HepG2 (cell line): ENCODE data around the gene ARL8A. TPM values are rescaled to one million over a fixed set of nuclear protein-coding genes. Genes with fewer than 3 reads are reported as not detected.

ENCODE experiments used
- ATAC-seq: fragments of 200-7000 bp; cut with Tn5 transposase; 3 replicates; pipeline ENCODE4 v1.9.1; 2020; ENCODE audit warnings: mild to moderate bottlenecking, moderate library complexity
- BruUV-seq: library from RNA; stranded (reverse); fragments of 400-500 nt; replicated peaks from 2 replicates; lab custom pipeline; 2021; lab: Mats Ljungman, UMichigan
- CTCF ChIA-PET: fragments of 300-600 bp; formaldehyde crosslinking; extraction: SDS; loops from one replicate; lab custom pipeline; 2021; ENCODE audit warnings: low total read pairs, inconsistent platforms, low intra/inter-chr PET ratio; lab: Yijun Ruan, JAX
- POLR2A ChIA-PET: fragments of 350-600 bp; sonication (Branson Sonifier 250); formaldehyde crosslinking; loops from one replicate; lab custom pipeline; 2020; ENCODE audit warnings: antibody characterized with exemption, inconsistent platforms; lab: Yijun Ruan, JAX
- DNase-seq: peaks from one replicate; pipeline ENCODE4 v3.0.0-alpha.2; 2015; ENCODE audit warnings: low spot score
- FAIRE-seq: peaks from 3 replicates; lab custom pipeline; 2011; peaks lifted over from hg19 to GRCh38; lab: Jason Lieb, UNC
- H2AFZ ChIP-seq: one replicate; pipeline ENCODE4 v1.6.1; 2011; ENCODE audit warnings: low read length, inconsistent platforms
- H3K27ac ChIP-seq: fragments of 300-600 bp; 3 replicates; pipeline ENCODE4 v1.8.0; 2011; ENCODE audit warnings: mixed run types, mild to moderate bottlenecking, mixed read lengths, low read length, inconsistent platforms; ENCODE audit not compliant: insufficient read depth; ENCODE audit errors: extremely low read length
- H3K27me3 ChIP-seq, 2 experiments: fragments of 200-600 bp in 1 of 2; 2 replicates in 1 of 2; 3 replicates in 1 of 2; pipeline versions ENCODE4 v1.6.0 to v1.8.0; 2011; ENCODE audit warnings: low read length in 2 of 2, mild to moderate bottlenecking in 2 of 2, moderate library complexity in 2 of 2, inconsistent platforms in 1 of 2; ENCODE audit not compliant: insufficient read depth in 2 of 2, control insufficient read depth in 1 of 2
- H3K36me3 ChIP-seq, 2 experiments: fragments of 200-600 bp in 1 of 2; replicated peaks in 1 of 2; 2 replicates in 1 of 2; 3 replicates in 1 of 2; pipeline versions ENCODE4 v1.5.1 to v1.8.0; 2011; ENCODE audit warnings: low read length in 2 of 2, inconsistent platforms in 1 of 2; ENCODE audit not compliant: insufficient read depth in 2 of 2, control insufficient read depth in 1 of 2
- H3K4me1 ChIP-seq: 2 replicates; pipeline ENCODE4 v1.5.1; 2012; ENCODE audit warnings: low read length, inconsistent platforms; ENCODE audit not compliant: insufficient read depth
- H3K4me2 ChIP-seq: 2 replicates; pipeline ENCODE4 v1.6.0; 2011; ENCODE audit warnings: low read depth, low read length, inconsistent platforms
- H3K4me3 ChIP-seq, 3 experiments: fragments of 200-600 bp in 1 of 3; sonication (generic), shearing (Covaris generic) in 1 of 3; replicated peaks in 1 of 3; 2 replicates each; pipeline ENCODE4 v1.5.1; 2011 to 2016; ENCODE audit warnings: low read length in 3 of 3, inconsistent platforms in 2 of 3, low read depth in 2 of 3, mild to moderate bottlenecking in 2 of 3, control low read depth in 1 of 3, mixed read lengths in 1 of 3; ENCODE audit not compliant: insufficient read depth in 1 of 3
- H3K79me2 ChIP-seq: one replicate; pipeline ENCODE4 v1.6.1; 2011; ENCODE audit warnings: low read length, inconsistent platforms; ENCODE audit not compliant: insufficient read depth
- H3K9ac ChIP-seq: 2 replicates; pipeline ENCODE4 v1.6.0; 2011; ENCODE audit warnings: mild to moderate bottlenecking, low read depth, low read length, inconsistent platforms; ENCODE audit not compliant: insufficient read depth
- H3K9me3 ChIP-seq: 2 replicates; pipeline ENCODE4 v1.5.1; 2012; ENCODE audit warnings: mild to moderate bottlenecking, low read length
- H4K20me1 ChIP-seq: 2 replicates; pipeline ENCODE4 v1.6.0; 2011; ENCODE audit warnings: inconsistent platforms, mild to moderate bottlenecking, low read length, moderate library complexity; ENCODE audit not compliant: insufficient read depth
- ADNP ChIP-seq: sonication (generic); formaldehyde crosslinking; IDR thresholded peaks from 2 replicates; pipeline ENCODE4 v1.4.0; 2020; ENCODE audit warnings: missing genetic modification reagents
- AFF4 ChIP-seq: sonication (generic); formaldehyde crosslinking; IDR thresholded peaks from 2 replicates; pipeline ENCODE4 v1.4.0; 2020; ENCODE audit warnings: missing genetic modification reagents
- ATM ChIP-seq: fragments of 450-650 bp; IDR thresholded peaks from 2 replicates; pipeline ENCODE4 v1.7.1; 2017; ENCODE audit warnings: mild to moderate bottlenecking, borderline replicate concordance
- EP300 ChIP-seq, 3 experiments: sonication (generic) in 1 of 3; formaldehyde crosslinking in 1 of 3; IDR thresholded peaks; 2 replicates each; pipeline versions ENCODE4 v1.5.1 to v1.6.1; 2011 to 2020; ENCODE audit warnings: low read depth in 2 of 3, low read length in 2 of 3, borderline replicate concordance in 1 of 3, improper control_type of control experiment in 1 of 3, mild to moderate bottlenecking in 1 of 3, missing genetic modification reagents in 1 of 3, moderate library complexity in 1 of 3
- GATAD2A ChIP-seq: IDR thresholded peaks from 2 replicates; pipeline ENCODE4 v1.6.1; 2016
- MTF2 ChIP-seq: sonication (generic); formaldehyde crosslinking; IDR thresholded peaks from 2 replicates; pipeline ENCODE4 v1.5.0; 2020; ENCODE audit warnings: missing genetic modification reagents, borderline replicate concordance
- PAF1 ChIP-seq: IDR thresholded peaks from 2 replicates; pipeline ENCODE4 v1.6.1; 2016; ENCODE audit warnings: missing genetic modification reagents, missing compliant biosample characterization
- SRSF9 ChIP-seq: fragments of 200-400 bp; formaldehyde crosslinking; IDR thresholded peaks from 2 replicates; pipeline ENCODE4 v1.6.1; 2018; ENCODE audit warnings: borderline replicate concordance, mild to moderate bottlenecking, low read depth, low read length; ENCODE audit not compliant: insufficient read depth, poor library complexity, severe bottlenecking
- ZFP36L1 ChIP-seq: sonication (generic); formaldehyde crosslinking; IDR thresholded peaks from 2 replicates; pipeline ENCODE4 v1.8.0; 2022; ENCODE audit warnings: mild to moderate bottlenecking, missing genetic modification reagents, moderate library complexity
- ZFY ChIP-seq: sonication (generic); formaldehyde crosslinking; IDR thresholded peaks from 2 replicates; pipeline ENCODE4 v1.4.0; 2020; ENCODE audit warnings: missing genetic modification reagents
- ZNF570 ChIP-seq: sonication (generic); formaldehyde crosslinking; IDR thresholded peaks from 2 replicates; pipeline ENCODE4 v1.4.0; 2020; ENCODE audit warnings: mild to moderate bottlenecking, missing genetic modification reagents, borderline replicate concordance
- ZNF75D ChIP-seq: sonication (generic); formaldehyde crosslinking; IDR thresholded peaks from 2 replicates; pipeline ENCODE4 v1.8.1; 2023; ENCODE audit warnings: missing genetic modification reagents, mild to moderate bottlenecking, borderline replicate concordance
- ZNF878 ChIP-seq: sonication (generic); formaldehyde crosslinking; IDR thresholded peaks from 2 replicates; pipeline ENCODE4 v1.8.1; 2023; ENCODE audit warnings: mild to moderate bottlenecking, missing genetic modification reagents, moderate library complexity
- WGBS: methylation state at CpG from one replicate; pipeline ENCODE4 v1.1.6; 2017; ENCODE audit warnings: low lambda C conversion rate; 5-methylcytosine and 5-hydroxymethylcytosine counted together
- in situ Hi-C: cut with HindIII; loops from 2 replicates; pipeline ENCODE4 v1.10.0; 2017; ENCODE audit warnings: low pct_unique_long_range_greater_than_20kb; ENCODE audit not compliant: extremely low pct_ligation_motif_present
- intact Hi-C: fragments of 100-400 bp; cut with micrococcal nuclease; formaldehyde crosslinking; loops from one replicate; pipeline ENCODE4 v1.10.0; 2022; ENCODE audit not compliant: unreplicated experiment
- polyA plus RNA-seq, 8 experiments: library from polyadenylated mRNA; depleted of rRNA in 3 of 8; stranded (reverse) in 7 of 8; unstranded in 1 of 8; fragments of >200 nt; fragmentation: Illumina TruSeq in 4 of 8; extraction: Trizol in 4 of 8; gene quantifications; 2 replicates each; pipeline versions ENCODE4 v1.2.1 to v1.2.3, GENCODE V29; 2011 to 2016; ENCODE audit warnings: low read depth in 4 of 8, missing spikeins in 1 of 8, mixed read lengths in 1 of 8; ENCODE audit not compliant: insufficient read depth in 1 of 8
- total RNA-seq, 5 experiments: library from RNA; depleted of rRNA; stranded (reverse); fragments of >200 nt; fragmentation: Illumina TruSeq; extraction: Trizol; gene quantifications; 2 replicates each; pipeline ENCODE4 v1.2.3, GENCODE V29; 2016; ENCODE audit warnings: low read depth in 1 of 5

ARL8A gene
- total and polyA plus RNA-seq, 2 of the 13 experiments (the other 11 are each of a cell fraction or from before 2014, with no cell fraction given), result 2.7 to 23.4 TPM

GRCh38 chr1:202156590-202156989, 12.1 kb upstream of the ARL8A start:
- H3K79me2 ChIP-seq, result no peaks in the 10 kb centered on the region
- peaks cover 7 to 46% of the 10 kb centered on the region in 2 experiments; a peak in 4 of 5 replicates for H3K27me3 ChIP-seq
- BruUV-seq, result no TSS peak
- in situ Hi-C loops, result no loop called here
- peaks cover 17% of the 10 kb centered on the region for H3K4me1 ChIP-seq
- intact Hi-C loops, result no loop called here
- CTCF ChIA-PET, result no interaction called here
- H4K20me1 ChIP-seq, result no peaks in the 10 kb centered on the region
- no peak for FAIRE-seq
- H3K9me3 ChIP-seq, result no peaks in the 10 kb centered on the region
- no peak overlapping the region for H3K4me3 ChIP-seq
- no peak for DNase-seq
- WGBS, result 33% methylated on average over 6 of the region's 8 CpGs
- TF ChIP-seq MTF2 (CRISPR knock-in tag), result no peak
- TF ChIP-seq EP300 (IDR thresholded peaks at IDR 0.05; ENCODE audit: low read depth in 2 of 2, low read length in 2 of 2), result no peak
- no peak for TF ChIP-seq EP300 (CRISPR knock-in tag; IDR thresholded peaks at IDR 0.05; ENCODE audit: borderline replicate concordance)
- TF ChIP-seq ADNP (CRISPR knock-in tag), result no peak
- TF ChIP-seq AFF4, result no peak
- no peak for TF ChIP-seq ATM
- TF ChIP-seq ZFY (CRISPR knock-in tag), result no peak
- TF ChIP-seq ZNF570 (CRISPR knock-in tag), result no peak
- no peak for TF ChIP-seq GATAD2A (CRISPR knock-in tag)
- TF ChIP-seq ZFP36L1 (CRISPR knock-in tag), result no peak
- TF ChIP-seq PAF1 (CRISPR knock-in tag), result no peak
- no peak for TF ChIP-seq SRSF9
- TF ChIP-seq ZNF75D, result no peak
- no peak for TF ChIP-seq ZNF878
- H2AFZ ChIP-seq, result no peak overlapping the region
- no peak overlapping the region for H3K4me2 ChIP-seq
- H3K9ac ChIP-seq, result no peak overlapping the region
- no peak overlapping the region for H3K27ac ChIP-seq
- ATAC-seq, result no peak
- H3K36me3 ChIP-seq, result no peaks in the 10 kb centered on the region
- POLR2A ChIA-PET, result no interaction called here
